Measurements from ENCODE around the gene CDH5. TPM values are rescaled to one million over a fixed set of nuclear protein-coding genes. Genes with fewer than 3 reads are reported as not detected.

Gene CDH5
- total and polyA plus RNA-seq, 2 donors (not counting 3 experiments of a cell fraction or from before 2014, with no cell fraction given) = 765 to 815 TPM

DNA sequence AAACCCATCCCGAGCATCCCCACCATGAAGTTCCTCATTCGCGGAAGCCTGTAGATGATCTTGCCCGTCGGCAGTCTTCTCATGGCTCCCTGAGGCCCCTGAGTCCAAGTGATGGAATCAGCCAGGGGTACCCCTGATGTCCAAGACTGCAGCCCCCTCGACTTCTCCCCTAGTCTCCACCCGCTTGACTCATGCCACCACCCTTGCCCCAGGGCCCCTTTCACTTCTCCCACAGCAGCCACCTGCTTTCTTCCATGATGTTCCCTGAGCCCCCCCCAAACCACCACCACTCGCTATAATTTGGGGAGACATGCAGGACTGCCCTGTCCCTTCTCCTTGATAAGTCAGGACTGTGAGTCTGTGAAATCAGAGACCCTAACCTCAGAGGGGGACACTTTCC, 72.0 kb downstream of the CDH5 start:
- no peak overlapping the region for H3K4me2 ChIP-seq (ENCODE audit: insufficient read depth, low read length)
- no TSS peak for BruUV-seq (replicated peaks)
- no peaks in the 10 kb centered on the region for H3K4me1 ChIP-seq (ENCODE audit: control insufficient read depth, extremely low read depth, insufficient read depth, low read length)
- no peaks in the 10 kb centered on the region for H3K9me1 ChIP-seq (replicated peaks; ENCODE audit: control insufficient read depth, extremely low read depth, insufficient read depth, low read length)
- no peak overlapping the region for H3K9ac ChIP-seq (replicated peaks; ENCODE audit: extremely low read depth, insufficient read depth, low read length)
- FAIRE-seq = no peak
- no peak for DNase-seq (ENCODE audit: low read depth, low spot score)
- no peaks in the 10 kb centered on the region for H3K9me3 ChIP-seq (replicated peaks; ENCODE audit: control insufficient read depth, insufficient read depth, low read length)
- no peaks in the 10 kb centered on the region for H3K79me2 ChIP-seq (ENCODE audit: control insufficient read depth, insufficient read depth, low read length)
- TF ChIP-seq FOS (IDR thresholded peaks at IDR 0.05; ENCODE audit: borderline replicate concordance, insufficient read depth, low read length) = no peak
- TF ChIP-seq EZH2 (IDR thresholded peaks at IDR 0.05; ENCODE audit: borderline replicate concordance, low read depth, low read length, severe bottlenecking) = no peak
- TF ChIP-seq MYC (IDR thresholded peaks at IDR 0.05; ENCODE audit: low read depth, low read length) = no peak
- TF ChIP-seq POLR2A (IDR thresholded peaks at IDR 0.05; ENCODE audit: low read depth, low read length) = no peak
- TF ChIP-seq JUN (IDR thresholded peaks at IDR 0.05; ENCODE audit: borderline replicate concordance, insufficient read depth, insufficient read length, low read depth) = no peak
- TF ChIP-seq CTCF (IDR thresholded peaks at IDR 0.05; ENCODE audit: extremely low read depth in 1 of 2, insufficient read depth in 1 of 2, low read depth in 1 of 2, low read length in 2 of 2) = no peak
- no peak for TF ChIP-seq GATA2 (IDR thresholded peaks at IDR 0.05; ENCODE audit: insufficient read depth, insufficient read length, low read depth, low read length)
- TF ChIP-seq MAX (IDR thresholded peaks at IDR 0.05; ENCODE audit: insufficient read depth, insufficient read length) = no peak
- no peak for TF ChIP-seq POLR2AphosphoS5 (IDR thresholded peaks at IDR 0.05; ENCODE audit: insufficient read depth, low read depth, low read length)
- no peaks in the 10 kb centered on the region for H4K20me1 ChIP-seq (replicated peaks; ENCODE audit: control insufficient read depth, extremely low read depth, insufficient read depth, low read length)
- H3K4me3 ChIP-seq (replicated peaks in 1 of 3; ENCODE audit: insufficient read depth in 1 of 3, low read depth in 1 of 3, low read length in 3 of 3) = no peak overlapping the region
- dilution Hi-C loops (cut with MboI; ENCODE audit: extremely low pct_ligation_motif_present, low sequenced_read_pairs) = no loop called here
- peaks cover 4 to 9% of the 10 kb centered on the region in 2 experiments for H3K27me3 ChIP-seq (ENCODE audit: control insufficient read depth in 2 of 2, insufficient read depth in 2 of 2, low read length in 2 of 2)
- ChIA-PET POLR2A (no interaction called here), CTCF (no interaction called here)
- no peak overlapping the region for H2AFZ ChIP-seq (ENCODE audit: low read depth, low read length)
- no peaks in the 10 kb centered on the region for H3K36me3 ChIP-seq (ENCODE audit: control insufficient read depth in 2 of 2, extremely low read depth in 1 of 2, insufficient read depth in 2 of 2, low read length in 2 of 2)
- intact Hi-C loops (cut with micrococcal nuclease) = no loop called here
- H3K27ac ChIP-seq (ENCODE audit: insufficient read depth, low read depth, low read length) = no peak overlapping the region

Data from endothelial cell of umbilical vein (primary cell).